RPMI8226 (cell line): ENCODE results near the gene TREML4.

Experiments
- DNase-seq: peaks from one replicate; pipeline ENCODE4 v3.0.0-alpha.2; 2015

Gene TREML4

DNA sequence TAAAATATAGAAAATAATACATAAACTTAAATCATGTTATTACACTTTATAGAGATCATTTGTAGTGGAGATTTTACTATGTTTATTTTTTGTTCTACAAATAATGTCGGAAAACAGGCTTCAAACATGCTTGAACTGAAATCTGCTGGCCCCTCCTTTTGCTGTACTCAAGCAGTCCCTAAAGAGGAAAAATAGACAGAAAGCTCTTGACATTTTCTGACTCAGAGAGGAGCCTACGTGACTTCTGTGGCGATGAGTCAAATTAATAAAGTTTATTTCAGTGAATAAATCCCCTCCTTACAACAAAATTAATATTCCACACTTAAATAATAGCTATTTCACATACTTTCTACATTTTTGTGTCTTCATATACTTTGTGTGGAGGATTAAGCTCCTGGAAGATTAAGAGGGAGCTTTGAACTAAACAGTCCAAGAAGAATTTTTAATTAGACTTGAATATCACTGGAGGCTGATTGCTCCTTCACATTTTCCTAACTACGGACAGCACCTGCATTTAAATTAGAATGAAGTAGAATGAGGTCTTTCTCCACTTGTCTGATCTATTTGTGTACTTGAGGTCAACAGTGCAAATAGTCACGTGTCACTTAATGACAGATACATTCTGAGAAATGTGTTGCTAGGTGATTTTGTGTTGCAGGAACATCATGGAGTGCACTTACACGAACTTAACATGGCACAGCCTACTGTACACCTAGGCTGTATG lies 60.0 kb downstream of the TREML4 start:
- peak; percentile 37 for DNase-seq
